Parathyroid adenoma (tissue), 2 donors: Measurements from ENCODE around the gene DNAJC9.

Source experiments
- H2AFZ ChIP-seq: fragments of 300-600 bp; sonication (generic); one replicate; pipeline ENCODE4 v1.7.0; 2017; ENCODE audit warnings: antibody characterized with exemption, mild to moderate bottlenecking
- H3K27ac ChIP-seq: fragments of 300-600 bp; sonication (generic); one replicate; pipeline ENCODE4 v1.7.0; 2017
- H3K27me3 ChIP-seq: fragments of 300-600 bp; sonication (generic); one replicate; pipeline ENCODE4 v1.7.0; 2017; ENCODE audit warnings: low read length; ENCODE audit not compliant: control insufficient read depth, insufficient read depth
- H3K36me3 ChIP-seq: fragments of 300-600 bp; sonication (generic); one replicate; pipeline ENCODE4 v1.7.0; 2017; ENCODE audit warnings: low read length; ENCODE audit not compliant: control insufficient read depth, insufficient read depth
- H3K4me1 ChIP-seq: fragments of 300-600 bp; sonication (generic); one replicate; pipeline ENCODE4 v1.7.0; 2017; ENCODE audit warnings: control low read depth
- H3K4me2 ChIP-seq: fragments of 300-600 bp; sonication (generic); one replicate; pipeline ENCODE4 v1.7.0; 2017; ENCODE audit warnings: low read length
- H3K4me3 ChIP-seq: fragments of 300-600 bp; sonication (generic); one replicate; pipeline ENCODE4 v1.7.0; 2017; ENCODE audit warnings: low read depth, low read length
- H3K79me2 ChIP-seq: fragments of 300-600 bp; sonication (generic); one replicate; pipeline ENCODE4 v1.7.0; 2017; ENCODE audit warnings: control low read depth
- H3K9ac ChIP-seq: fragments of 300-600 bp; sonication (generic); one replicate; pipeline ENCODE4 v1.7.0; 2017; ENCODE audit warnings: mild to moderate bottlenecking
- H3K9me3 ChIP-seq: fragments of 300-600 bp; sonication (generic); one replicate; pipeline ENCODE4 v1.7.0; 2017; ENCODE audit warnings: low read length; ENCODE audit not compliant: control insufficient read depth
- TF ChIP-seq, protein P1 (sequence below): fragments of 300-600 bp; sonication (generic); IDR thresholded peaks from one replicate; pipeline ENCODE4 v1.7.0; 2017; ENCODE audit warnings: antibody characterized with exemption, mild to moderate bottlenecking
- donor health status: primary hyperparathyroidism.

Gene DNAJC9

DNA sequence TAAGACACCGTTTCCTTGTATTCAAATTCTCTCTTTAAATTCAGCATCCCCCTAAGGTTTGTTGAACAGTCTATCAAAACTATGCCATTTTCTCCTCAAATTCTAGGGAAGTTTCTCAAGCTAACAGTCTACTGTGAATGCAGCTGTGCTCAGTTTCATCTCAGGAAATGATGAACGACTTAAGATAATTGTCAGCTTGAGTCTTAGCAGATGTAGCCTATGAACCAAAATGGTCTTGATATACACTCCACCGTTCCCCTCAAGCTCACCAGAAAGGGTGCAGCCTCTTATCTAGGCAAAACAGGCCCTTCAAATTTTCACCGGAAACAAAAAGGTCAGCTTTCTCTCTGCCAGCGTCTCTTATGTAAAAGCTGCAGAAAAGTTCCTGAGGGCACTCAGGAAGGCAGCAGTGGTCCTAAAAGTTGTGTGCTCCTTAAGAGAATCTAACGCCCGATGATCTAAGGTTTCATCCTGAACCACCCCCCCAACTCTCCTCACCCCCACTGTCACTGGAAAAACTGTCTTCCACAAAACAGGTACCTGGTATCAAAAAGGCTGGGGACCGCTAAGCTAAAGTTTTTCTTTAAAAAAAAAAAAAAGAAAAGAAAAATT lies 2.1 kb downstream of the DNAJC9 start:
- Histone ChIP-seq H3K27ac (no peak overlapping the region), H3K36me3 (no peaks in the 10 kb centered on the region), H2AFZ (no peak overlapping the region), H3K79me2 (peaks cover 5% of the 10 kb centered on the region), H3K9me3 (no peaks in the 10 kb centered on the region), H3K4me2 (no peak overlapping the region), H3K4me1 (peaks cover 9% of the 10 kb centered on the region), H3K9ac (no peak overlapping the region), H3K4me3 (no peak overlapping the region), H3K27me3 (no peaks in the 10 kb centered on the region)
- TF ChIP-seq, protein P1, sequence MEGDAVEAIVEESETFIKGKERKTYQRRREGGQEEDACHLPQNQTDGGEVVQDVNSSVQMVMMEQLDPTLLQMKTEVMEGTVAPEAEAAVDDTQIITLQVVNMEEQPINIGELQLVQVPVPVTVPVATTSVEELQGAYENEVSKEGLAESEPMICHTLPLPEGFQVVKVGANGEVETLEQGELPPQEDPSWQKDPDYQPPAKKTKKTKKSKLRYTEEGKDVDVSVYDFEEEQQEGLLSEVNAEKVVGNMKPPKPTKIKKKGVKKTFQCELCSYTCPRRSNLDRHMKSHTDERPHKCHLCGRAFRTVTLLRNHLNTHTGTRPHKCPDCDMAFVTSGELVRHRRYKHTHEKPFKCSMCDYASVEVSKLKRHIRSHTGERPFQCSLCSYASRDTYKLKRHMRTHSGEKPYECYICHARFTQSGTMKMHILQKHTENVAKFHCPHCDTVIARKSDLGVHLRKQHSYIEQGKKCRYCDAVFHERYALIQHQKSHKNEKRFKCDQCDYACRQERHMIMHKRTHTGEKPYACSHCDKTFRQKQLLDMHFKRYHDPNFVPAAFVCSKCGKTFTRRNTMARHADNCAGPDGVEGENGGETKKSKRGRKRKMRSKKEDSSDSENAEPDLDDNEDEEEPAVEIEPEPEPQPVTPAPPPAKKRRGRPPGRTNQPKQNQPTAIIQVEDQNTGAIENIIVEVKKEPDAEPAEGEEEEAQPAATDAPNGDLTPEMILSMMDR = no peak

DNA sequence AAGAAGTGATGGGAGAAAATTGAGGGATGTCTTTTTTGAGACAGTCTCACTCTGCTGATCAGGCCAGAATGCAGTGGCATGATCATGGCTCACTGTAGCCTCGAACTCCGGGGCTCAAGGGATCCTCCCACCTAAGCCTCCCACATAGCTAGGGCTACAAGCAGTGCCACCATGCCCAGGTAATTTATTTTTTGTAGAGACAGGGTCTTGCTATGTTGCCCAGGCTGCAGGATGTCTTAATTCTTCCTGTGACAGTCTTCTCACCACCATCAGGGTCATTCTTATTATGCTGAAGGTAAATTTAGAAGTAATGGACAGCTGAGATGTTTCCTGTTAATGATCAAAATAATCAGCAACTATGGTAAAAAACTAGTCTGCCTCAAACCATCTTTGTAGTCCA lies 7.1 kb downstream of the DNAJC9 start:
- TF ChIP-seq, protein P1 = no peak
- Histone ChIP-seq H3K27ac (no peak overlapping the region), H3K4me1 (no peaks in the 10 kb centered on the region), H3K4me3 (no peak overlapping the region), H3K9me3 (no peaks in the 10 kb centered on the region), H2AFZ (no peak overlapping the region), H3K4me2 (no peak overlapping the region), H3K27me3 (no peaks in the 10 kb centered on the region), H3K36me3 (no peaks in the 10 kb centered on the region), H3K9ac (no peak overlapping the region), H3K79me2 (no peaks in the 10 kb centered on the region)

DNA sequence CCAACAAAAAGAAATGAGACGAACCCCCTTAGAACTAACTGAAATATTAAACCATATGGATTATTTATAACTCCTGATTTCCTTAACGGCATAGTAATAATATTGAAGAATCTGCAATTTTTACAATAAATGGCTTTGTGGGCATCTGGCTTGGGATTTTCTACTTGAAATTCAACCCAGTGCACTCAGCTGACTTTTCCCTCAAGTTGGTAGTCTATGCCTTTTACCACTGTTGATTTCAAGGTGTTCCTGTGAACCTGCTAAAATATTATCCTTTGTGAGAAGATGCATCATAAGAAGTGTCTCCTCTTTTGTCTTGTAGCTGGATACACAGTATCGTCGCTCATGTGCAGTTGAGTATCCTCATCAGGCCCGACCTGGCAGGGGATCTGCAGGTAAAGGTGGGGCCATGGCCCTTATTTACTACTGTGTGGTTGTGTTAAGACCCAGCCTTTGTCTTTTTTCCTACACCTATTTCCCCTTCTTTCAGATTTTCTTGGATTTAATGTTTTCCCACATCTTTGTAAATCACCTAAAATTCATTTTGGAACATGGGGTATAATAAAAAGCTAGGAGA lies 8.0 kb downstream of the DNAJC9 start:
- H3K27ac ChIP-seq = no peak overlapping the region
- TF ChIP-seq, protein P1 = no peak
- H3K79me2 ChIP-seq = no peaks in the 10 kb centered on the region
- H3K4me3 ChIP-seq = no peak overlapping the region
- no peak overlapping the region for H2AFZ ChIP-seq
- no peak overlapping the region for H3K4me2 ChIP-seq
- H3K36me3 ChIP-seq = no peaks in the 10 kb centered on the region
- H3K9ac ChIP-seq = no peak overlapping the region
- no peaks in the 10 kb centered on the region for H3K9me3 ChIP-seq
- H3K27me3 ChIP-seq = no peaks in the 10 kb centered on the region
- H3K4me1 ChIP-seq = no peaks in the 10 kb centered on the region

DNA sequence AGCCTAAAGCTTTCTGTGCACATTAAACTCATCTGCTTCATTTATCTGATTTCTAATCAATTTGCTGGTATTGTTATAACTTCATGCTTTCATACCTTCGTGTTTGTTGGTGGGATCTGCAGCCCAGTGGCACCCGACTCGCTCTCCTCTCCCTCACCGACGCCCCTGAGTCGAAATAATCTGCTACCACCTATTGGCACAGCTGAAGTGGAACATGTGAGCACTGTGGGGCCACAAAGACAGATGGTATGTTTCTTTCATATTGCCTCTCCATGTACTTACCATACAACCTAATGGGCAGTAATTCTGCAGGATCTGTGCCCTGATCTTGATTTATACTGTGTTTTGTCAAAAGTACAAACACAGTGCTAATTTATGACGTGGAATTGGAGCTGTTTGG lies 12.4 kb downstream of the DNAJC9 start:
- TF ChIP-seq, protein P1 = no peak

DNA sequence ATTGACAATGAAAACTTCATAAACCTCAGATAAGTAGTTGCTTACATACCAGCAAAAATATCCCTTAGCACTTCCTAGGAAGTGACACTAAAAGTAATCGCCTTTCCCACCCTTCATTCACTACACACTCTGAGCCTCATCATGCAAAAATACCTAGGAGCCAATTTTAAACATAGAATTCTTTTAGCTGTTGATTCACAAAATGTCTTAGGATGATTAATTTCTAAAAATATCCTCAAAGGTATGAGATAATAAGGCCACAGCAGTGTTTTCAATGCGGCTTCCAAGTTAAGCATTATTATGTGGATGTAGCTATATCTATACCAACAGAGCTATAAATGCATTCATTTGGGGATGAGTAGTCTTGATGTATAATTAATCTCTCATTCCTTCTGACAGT lies 13.2 kb downstream of the DNAJC9 start:
- Histone ChIP-seq H3K4me2 (no peak overlapping the region), H3K4me3 (no peak overlapping the region), H3K4me1 (no peaks in the 10 kb centered on the region), H3K27ac (no peak overlapping the region), H3K79me2 (no peaks in the 10 kb centered on the region), H3K9ac (no peak overlapping the region), H2AFZ (no peak overlapping the region), H3K36me3 (no peaks in the 10 kb centered on the region), H3K27me3 (no peaks in the 10 kb centered on the region), H3K9me3 (no peaks in the 10 kb centered on the region)
- TF ChIP-seq, protein P1 = no peak

More for the DNA sequence above, 12.4 kb downstream of the DNAJC9 start:
- Histone ChIP-seq H3K9ac (no peak overlapping the region), H3K4me1 (no peaks in the 10 kb centered on the region), H3K4me3 (no peak overlapping the region), H3K36me3 (no peaks in the 10 kb centered on the region), H3K27me3 (no peaks in the 10 kb centered on the region), H3K79me2 (no peaks in the 10 kb centered on the region), H2AFZ (no peak overlapping the region), H3K9me3 (no peaks in the 10 kb centered on the region), H3K27ac (no peak overlapping the region), H3K4me2 (no peak overlapping the region)
